NCI-H510A treated with DMSO at 0.1 percent for 48 hours (cell line): Measurements from ENCODE around the gene FAM50A.
"Not testable (repeated sequence)": the region's sequence is repeated elsewhere in the genome, so short reads cannot be mapped to it uniquely, and the experiment has no call there.

Experiments
- DNase-seq: peaks from one replicate; lab custom pipeline; 2025; lab: John Stamatoyannopoulos, UW

FAM50A gene

DNA sequence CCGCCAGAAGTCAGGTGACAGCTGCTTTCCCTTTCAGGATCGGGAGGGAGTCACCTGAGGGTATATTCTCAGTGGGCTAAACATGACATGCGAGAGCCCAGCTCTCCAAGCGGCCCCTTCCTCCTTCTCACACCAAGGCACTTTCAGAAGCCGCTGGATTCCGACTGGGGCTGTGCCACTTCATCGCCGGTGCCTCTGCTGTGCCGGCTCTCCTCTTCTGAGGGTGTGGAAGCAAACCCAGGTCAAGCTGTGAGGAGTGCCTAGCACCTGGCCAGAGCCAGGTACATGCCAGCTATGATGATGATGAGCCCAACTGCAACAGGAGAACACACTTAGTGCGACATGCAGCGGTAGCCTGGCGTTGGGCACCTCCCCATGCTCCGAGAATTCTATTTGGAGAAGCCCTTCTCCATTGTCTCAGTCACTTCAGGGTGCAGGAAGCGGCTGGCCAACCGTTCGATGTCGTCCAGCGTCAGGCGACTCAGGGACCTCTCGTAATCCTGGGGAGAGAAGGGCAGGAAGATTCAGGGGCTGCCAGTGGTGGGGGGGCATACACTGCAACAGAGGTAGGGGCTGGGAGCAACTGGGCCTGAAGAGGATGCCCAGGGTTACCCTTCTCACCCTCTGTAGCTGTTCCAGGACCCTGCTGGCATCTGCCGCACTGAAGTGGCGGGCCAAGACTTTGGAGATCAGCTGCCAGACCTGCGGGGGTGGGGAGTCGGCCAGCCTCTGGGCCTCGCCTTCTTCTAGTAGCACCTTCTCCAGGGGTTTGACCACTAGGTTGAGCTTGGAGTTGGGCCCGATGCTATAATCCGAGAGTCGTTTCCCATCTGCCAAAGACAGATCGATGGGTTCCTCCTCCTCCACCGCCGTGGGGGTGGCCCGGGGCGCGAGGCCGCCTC, 41.5 kb downstream of the FAM50A start:
- no peak for DNase-seq

DNA sequence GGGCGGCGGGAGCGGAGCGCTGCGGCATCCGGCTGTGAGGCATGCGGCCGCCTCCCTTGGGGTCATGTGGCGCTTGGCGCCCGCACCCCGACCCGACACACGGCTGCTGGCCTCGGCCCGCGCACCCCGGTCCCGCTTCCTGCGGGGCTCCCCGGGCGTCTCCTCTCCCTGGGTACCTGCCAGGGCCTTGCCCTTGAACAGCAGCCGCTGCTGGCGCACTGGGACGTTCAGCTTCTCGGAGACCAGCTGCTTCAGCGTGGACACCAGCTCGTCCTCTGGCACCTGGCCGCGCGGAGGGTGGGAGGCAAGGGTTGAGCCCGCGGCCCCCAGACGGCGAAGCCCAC, 42.1 kb downstream of the FAM50A start:
- no peak for DNase-seq

DNA sequence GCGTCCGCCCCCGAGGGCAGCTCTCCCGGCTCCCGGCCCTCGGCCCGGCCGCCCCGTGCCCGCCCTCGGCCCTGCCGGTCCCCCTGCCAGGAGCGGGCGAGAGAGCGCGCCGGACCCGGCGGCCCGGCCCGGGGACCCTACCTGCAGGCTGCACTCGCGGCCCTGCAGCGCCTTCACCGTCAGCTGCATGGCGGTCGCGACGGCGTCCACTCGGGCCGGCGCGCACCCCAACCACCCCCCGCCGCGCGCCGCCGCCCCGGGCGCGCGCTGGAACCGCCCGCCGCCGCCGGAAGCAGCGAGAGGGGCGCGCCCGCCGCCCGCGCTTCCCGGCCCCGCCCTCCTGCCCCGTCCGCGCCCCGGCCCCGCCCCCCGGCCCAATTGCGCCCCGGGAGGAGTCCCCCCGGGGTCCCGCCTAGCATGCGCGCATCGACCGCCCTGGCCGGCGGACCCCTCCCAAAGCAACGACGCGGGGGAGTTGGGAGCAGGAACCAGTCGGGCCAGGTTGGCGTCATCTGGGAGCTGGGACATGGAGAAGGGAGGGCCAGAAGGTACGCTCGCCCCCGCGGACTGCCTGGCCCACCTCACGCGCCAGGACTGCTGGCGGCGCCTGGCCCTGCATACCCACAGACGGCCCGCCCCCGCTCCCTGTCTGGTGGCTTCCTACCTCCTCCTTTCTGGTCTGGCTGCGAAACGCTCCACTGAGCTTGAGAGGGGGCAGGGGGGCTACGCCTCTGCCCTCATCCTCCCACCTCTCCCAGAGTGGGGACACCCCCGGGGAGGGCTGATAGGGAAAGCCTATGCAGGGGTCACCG, 42.7 kb downstream of the FAM50A start, which contains the start of gene UBL4A:
UBL4A (minus strand) TSS at position 220 of the 812 bp plus-strand sequence; CDS start at position 189, 31 bp downstream.
- DNase-seq = peak; percentile 10

DNA sequence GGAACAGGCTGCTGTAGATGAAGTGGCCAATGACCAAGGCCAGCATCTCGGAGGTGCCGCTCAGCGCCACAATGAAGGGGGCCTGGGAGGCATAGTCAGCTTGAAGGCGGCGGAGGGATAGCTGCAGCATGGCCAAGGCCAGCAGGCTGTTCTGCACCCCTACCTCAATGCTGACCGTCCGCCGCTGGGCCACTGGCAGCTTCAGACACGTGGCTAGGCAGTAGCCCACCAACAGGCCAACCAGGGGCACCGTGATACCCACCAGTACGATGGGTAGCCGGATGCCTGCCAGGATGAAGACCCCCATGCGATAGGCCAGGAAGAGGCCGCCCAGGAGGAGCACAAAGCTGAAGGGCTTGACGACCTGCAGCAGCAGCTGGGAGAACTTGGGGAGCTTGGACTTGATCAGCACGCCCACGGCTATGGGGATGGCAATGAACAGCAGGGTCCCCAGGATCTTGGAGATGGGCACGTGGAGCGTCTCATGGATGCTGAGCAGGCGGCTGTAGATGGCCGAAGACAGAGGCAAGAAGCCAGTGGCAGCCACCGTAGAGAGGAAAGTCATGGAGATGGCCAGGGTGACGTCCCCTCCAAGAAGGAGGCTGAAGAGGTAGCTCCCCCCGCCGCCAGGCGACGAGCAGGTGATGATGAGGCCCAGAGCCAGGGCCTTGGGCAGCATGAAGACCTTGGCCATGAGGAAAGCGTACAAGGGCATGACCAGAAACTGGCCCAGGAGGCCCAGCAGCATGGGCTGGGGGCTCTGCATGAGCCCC, 43.8 kb downstream of the FAM50A start:
- DNase-seq = no peak

DNA sequence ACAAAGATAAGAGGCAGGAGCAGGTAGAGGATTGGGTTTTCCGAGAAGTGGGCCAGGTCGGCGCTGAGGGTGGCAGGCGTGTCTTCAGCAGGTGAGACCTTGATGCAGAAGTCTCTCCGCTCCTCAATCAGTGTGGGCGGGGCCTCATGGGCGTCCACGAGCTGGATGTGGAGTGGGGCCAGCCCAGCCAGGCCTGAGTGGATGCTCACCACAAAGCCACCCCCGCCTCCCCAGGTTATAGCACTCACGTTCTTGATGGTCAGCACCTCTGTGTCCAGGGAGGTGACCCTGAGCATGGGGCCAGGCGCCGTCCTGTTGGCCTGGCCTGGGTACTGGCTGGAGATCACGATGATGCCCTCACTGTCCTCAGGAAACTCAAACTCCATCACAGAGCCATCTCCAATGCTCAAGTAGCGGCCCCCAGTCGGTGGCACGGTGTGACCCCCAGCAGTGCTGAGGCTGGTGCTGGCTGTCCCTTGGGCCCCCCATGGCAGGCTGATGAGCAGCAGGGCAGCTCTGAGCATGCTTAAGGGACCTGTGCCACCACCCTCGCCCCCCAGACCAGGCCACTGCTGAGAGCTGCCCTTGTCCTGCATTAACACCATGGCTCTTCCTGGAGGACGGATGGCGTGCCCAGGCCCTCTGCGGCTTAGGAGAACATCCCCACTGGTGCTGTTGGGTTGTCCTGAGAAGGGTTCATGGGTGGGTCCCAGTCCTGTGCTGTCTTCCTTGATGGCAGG, 44.6 kb downstream of the FAM50A start:
- no peak for DNase-seq

DNA sequence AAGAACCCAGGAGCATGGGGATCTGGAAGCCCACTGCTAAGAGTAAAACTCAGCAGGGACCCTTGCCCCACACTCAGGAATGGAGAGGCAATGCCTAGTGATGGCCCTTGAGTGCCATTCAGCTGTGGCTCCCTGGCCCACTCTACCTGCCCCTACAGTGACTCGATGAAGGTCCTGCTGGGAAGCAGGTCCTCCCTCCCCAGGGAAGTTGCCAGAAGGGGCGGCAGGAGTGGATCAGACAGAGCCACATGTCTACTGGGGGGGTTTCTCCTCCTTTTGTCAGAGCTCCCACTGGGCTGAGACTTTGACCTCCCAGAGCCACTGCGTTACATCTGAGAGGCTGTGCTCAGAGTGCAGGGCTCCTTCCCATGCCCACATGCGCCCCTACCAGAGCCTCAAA, 45.2 kb downstream of the FAM50A start:
- DNase-seq = no peak

DNA sequence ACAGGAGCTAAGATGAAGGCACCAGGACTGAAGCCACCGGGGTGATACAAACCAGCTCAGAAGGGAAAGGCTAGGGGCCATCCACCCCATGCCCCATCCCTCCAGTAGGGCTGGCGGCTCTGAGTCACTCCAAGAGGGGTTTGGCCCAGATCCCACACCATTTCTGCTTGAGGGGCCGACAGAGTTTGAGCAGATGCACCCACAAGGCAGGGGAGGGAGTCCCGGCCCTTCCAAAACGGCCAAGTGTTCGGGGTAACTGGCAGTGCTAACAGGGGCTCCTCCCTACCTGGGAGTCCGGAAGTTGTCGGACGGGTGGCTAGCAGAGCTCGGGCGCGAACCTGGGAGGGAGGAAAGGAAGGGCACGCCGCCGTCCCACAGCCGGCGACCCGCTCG, 46.1 kb downstream of the FAM50A start:
- peak; percentile 14 for DNase-seq

DNA sequence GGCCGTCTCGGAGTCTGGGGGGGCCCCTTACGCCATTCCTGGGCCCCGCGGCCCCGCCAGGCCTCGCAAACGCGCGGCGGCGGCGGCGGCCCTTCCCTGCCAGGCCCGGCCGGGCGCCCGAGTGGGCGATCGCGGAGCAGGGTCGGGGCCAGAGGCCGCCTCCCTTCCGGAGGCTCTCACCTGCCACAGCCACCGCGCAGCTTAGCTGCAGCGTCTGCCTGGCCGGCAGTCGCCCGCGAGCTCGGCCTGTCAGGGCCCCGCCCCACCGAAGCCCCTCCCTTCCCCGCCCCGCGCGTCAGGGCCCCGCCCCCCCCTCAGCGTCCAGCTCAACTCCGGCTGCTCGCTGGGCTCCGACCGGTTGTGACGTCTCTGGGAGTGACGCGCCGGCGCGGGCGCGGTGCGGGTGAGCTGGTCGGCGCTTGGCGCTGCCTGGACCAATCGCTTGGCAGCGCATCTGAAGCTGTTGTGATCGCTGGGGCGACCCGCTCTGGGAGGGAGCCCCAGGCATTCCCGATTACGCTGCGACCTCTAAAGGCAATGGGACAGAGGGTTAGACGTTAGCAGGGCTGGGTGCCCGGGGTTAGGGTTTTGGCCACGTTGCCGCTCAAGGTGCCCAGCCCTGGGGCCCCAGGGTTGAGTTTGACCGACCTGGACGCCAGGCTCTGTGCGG, 46.6 kb downstream of the FAM50A start, which contains the start of gene SLC10A3:
SLC10A3 (minus strand) TSS at position 216 of the 670 bp plus-strand sequence. CDS start 1,689 bp downstream, outside the sequence.
- peak; percentile 77 for DNase-seq

DNA sequence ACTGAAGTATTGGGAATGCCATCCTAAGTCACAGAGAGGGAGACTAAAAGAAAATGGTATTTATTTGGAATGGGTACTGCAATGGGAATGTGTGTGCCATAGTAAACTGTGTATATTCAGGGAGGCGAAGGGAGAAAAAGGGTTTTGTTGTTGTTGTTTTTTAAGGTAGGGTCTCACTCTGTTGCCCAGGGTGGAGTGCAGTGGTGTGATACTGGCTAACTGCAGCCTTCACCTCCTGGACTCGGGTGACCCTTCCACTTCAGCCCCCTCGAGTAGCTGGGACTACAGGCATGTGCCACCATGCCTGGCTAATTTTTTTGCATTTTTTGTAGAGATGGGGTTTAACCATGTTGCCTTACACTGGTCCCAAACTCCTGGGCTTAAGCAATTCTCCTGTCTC, 50.8 kb downstream of the FAM50A start:
- DNase-seq = no peak

DNA sequence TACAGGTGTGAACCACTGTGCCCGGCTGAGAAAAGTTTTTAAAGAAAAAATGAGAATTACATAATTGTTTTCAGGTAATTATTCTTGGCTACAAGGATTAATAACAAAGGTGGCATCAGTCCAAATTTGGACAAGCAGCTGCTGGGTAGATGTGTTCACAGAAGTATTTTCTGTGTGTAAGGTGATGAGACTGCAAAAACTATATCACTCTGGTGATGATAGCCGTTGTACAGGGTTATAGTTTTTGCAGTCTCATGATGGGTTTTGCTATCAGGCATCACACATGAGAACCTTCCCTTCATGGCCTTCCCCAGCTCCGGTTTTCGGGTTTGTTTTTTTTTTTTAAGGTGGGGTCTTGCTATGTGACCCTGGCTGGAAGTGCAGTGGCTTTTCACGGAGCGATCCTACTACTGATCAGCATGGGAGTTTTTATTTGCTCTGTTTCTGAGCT, 51.6 kb downstream of the FAM50A start:
- no peak for DNase-seq

DNA sequence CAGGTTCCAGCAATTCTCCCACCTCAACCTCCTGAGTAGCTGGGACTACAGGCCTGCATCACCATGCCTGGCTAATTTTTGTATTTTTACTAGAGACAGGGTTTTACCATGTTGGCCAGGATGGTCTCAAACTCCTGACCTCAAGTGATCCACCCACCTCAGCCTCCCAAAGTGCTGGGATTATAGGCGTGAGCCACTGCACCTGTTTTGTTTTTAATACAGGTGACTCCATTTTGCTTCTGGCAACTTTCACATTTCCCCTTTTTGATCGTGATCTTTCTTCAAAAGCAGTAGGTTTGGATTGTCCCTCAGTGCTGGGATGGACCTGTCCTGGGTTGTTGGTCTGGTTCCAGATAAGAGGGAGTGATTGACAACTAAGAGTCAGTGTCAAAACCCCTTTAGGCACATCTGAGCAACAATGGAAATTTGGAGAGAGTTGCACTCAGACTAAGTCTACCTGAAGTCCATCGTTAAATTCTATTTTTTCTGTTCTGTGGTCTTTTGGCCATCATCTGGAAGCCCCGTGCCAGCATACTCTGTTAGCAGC, 52.7 kb downstream of the FAM50A start:
- not testable (repeated sequence) for DNase-seq
